Thoracic aorta (tissue), 2 donors: Measurements from ENCODE around the gene MAPK11. TPM values are rescaled to one million over a fixed set of nuclear protein-coding genes. Genes with fewer than 3 reads are reported as not detected.

Experiments used
- ATAC-seq: fragments of 150-250 bp; one replicate; pipeline ENCODE4 v1.8.0; 2017; ENCODE audit warnings: low read depth; ENCODE audit not compliant: insufficient number of reproducible peaks, low FRiP score
- DNase-seq: peaks from one replicate; pipeline ENCODE4 v3.0.0-alpha.2; 2020; ENCODE audit warnings: low spot score
- H3K27ac ChIP-seq, 2 donors: fragments of 200-600 bp; sonication (generic); 1 replicate in 1 of 2; 2 replicates in 1 of 2; pipeline ENCODE4 v1.5.1; 2016; ENCODE audit warnings: mild to moderate bottlenecking in 2 of 2, moderate library complexity in 2 of 2
- H3K27me3 ChIP-seq: fragments of 200-600 bp; sonication (generic); replicated peaks from 2 replicates; pipeline ENCODE4 v1.6.0; 2016; ENCODE audit warnings: mild to moderate bottlenecking; ENCODE audit not compliant: insufficient read depth
- H3K36me3 ChIP-seq: fragments of 200-600 bp; sonication (generic); one replicate; pipeline ENCODE4 v1.5.1; 2016
- H3K4me1 ChIP-seq, 2 donors: fragments of 200-600 bp; sonication (generic); 1 replicate in 1 of 2; 2 replicates in 1 of 2; pipeline versions ENCODE4 v1.5.1 to v1.6.0; 2016; ENCODE audit warnings: low read depth in 2 of 2, mild to moderate bottlenecking in 1 of 2; ENCODE audit not compliant: control insufficient read depth in 1 of 2
- H3K4me3 ChIP-seq: fragments of 200-600 bp; sonication (generic); 2 replicates; pipeline ENCODE4 v1.5.1; 2016; ENCODE audit warnings: mild to moderate bottlenecking
- H3K9me3 ChIP-seq: fragments of 200-600 bp; sonication (generic); 2 replicates; pipeline ENCODE4 v1.5.1; 2016
- total RNA-seq, 2 donors: library from RNA; depleted of rRNA; stranded (reverse); fragments of >200 nt; gene quantifications; one replicate each; pipeline versions ENCODE4 v1.1.0 to v1.2.3, GENCODE V29; 2016
- TF ChIP-seq, protein P1 (sequence below): fragments of 200-600 bp; sonication (generic); IDR thresholded peaks from one replicate; pipeline ENCODE4 v1.5.1; 2019; ENCODE audit warnings: antibody characterized with exemption

The MAPK11 gene
- total RNA-seq, 2 donors from 2014 or later: 5.8 to 8.8 TPM

GRCh38 chr22:50216684-50217520 lies 53.3 kb downstream of the MAPK11 start:
- H3K4me3 ChIP-seq: no peak overlapping the region
- no peaks in the 10 kb centered on the region for H3K27me3 ChIP-seq
- no peak for ATAC-seq
- H3K9me3 ChIP-seq: no peaks in the 10 kb centered on the region
- DNase-seq: no peak
- H3K36me3 ChIP-seq: peaks cover 49% of the 10 kb centered on the region
- H3K27ac ChIP-seq: no peak overlapping the region
- H3K4me1 ChIP-seq: no peaks in the 10 kb centered on the region
- TF ChIP-seq, protein P1, sequence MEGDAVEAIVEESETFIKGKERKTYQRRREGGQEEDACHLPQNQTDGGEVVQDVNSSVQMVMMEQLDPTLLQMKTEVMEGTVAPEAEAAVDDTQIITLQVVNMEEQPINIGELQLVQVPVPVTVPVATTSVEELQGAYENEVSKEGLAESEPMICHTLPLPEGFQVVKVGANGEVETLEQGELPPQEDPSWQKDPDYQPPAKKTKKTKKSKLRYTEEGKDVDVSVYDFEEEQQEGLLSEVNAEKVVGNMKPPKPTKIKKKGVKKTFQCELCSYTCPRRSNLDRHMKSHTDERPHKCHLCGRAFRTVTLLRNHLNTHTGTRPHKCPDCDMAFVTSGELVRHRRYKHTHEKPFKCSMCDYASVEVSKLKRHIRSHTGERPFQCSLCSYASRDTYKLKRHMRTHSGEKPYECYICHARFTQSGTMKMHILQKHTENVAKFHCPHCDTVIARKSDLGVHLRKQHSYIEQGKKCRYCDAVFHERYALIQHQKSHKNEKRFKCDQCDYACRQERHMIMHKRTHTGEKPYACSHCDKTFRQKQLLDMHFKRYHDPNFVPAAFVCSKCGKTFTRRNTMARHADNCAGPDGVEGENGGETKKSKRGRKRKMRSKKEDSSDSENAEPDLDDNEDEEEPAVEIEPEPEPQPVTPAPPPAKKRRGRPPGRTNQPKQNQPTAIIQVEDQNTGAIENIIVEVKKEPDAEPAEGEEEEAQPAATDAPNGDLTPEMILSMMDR: no peak

- DNase-seq (no peak), ATAC-seq (no peak)
- Histone ChIP-seq H3K36me3 (peaks cover 43% of the 10 kb centered on the region), H3K27ac (no peak overlapping the region), H3K4me1 (no peaks in the 10 kb centered on the region), H3K4me3 (no peak overlapping the region), H3K27me3 (no peaks in the 10 kb centered on the region), H3K9me3 (no peaks in the 10 kb centered on the region)
- TF ChIP-seq, protein P1: no peak
These were observed 54.0 kb downstream of the MAPK11 start for GRCh38 chr22:50216055-50216683.

DNA sequence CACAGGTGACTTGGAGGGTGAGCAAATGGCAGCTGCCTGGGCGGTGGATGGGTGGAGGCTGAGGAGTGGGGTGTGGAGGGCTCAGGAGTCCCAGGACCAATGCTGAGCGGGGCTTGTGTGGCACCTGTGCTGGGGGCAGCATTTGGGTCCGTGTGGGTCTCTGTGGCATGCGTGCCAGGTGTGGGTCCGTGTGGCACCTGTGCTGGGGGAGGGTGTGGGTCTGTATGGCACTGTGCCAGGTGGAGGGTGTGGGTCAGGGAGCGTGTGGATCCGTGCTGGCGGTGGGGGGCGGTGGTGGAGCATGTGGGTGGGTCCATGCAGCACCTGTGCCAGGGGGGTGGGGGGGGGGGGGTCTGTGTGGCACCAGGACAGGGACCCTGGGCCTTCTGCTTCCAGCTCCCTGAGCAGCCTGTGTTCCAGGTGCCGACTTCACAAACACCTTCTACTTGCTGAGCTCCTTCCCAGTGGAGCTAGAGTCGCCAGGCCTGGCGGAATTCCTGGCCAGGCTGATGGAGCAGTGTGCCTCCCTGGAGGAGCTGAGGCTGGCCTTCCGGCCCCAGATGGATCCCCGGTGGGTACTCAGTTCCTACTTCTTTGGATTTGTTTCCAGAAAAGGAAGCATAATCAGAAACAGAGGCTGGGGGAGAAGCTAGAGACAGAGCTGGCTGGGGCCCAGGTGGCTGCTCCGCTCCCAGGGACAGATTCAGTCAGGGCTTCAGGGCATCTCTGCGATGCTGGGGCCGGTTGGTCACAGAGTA lies 54.7 kb downstream of the MAPK11 start:
- Histone ChIP-seq H3K27ac (no peak overlapping the region), H3K27me3 (no peaks in the 10 kb centered on the region), H3K4me1 (no peaks in the 10 kb centered on the region), H3K4me3 (no peak overlapping the region), H3K36me3 (peaks cover 42% of the 10 kb centered on the region), H3K9me3 (no peaks in the 10 kb centered on the region)
- DNase-seq: no peak
- TF ChIP-seq, protein P1: no peak
- ATAC-seq: no peak

Other genes starting within 250 kb of the MAPK11 start
- not detected for gene TTLL8, start 212.1 kb downstream of the MAPK11 start, total RNA-seq
- 1 to 10 TPM; 1.6 to 4.3 TPM for gene MLC1, start 185.0 kb downstream of the MAPK11 start, total RNA-seq
- 1 to 10 TPM; 4.6 to 7.4 TPM for gene MOV10L1, start 180.4 kb downstream of the MAPK11 start, total RNA-seq
- gene PANX2, start 99.6 kb downstream of the MAPK11 start, total RNA-seq: 1 to 10 TPM; 2.5 to 4.1 TPM
- 10 to 100 TPM; 31.7 to 40.6 TPM for gene TRABD, start 84.5 kb downstream of the MAPK11 start, total RNA-seq
- 10 to 100 TPM; 25.6 to 41.0 TPM for gene SELENOO, start 69.4 kb downstream of the MAPK11 start, total RNA-seq
- gene TUBGCP6, start 25.4 kb downstream of the MAPK11 start, total RNA-seq: 10 to 100 TPM; 52.3 to 80.1 TPM
- 10 to 100 TPM; 55.2 to 60.0 TPM for gene HDAC10, start 19.1 kb downstream of the MAPK11 start, total RNA-seq
- gene MAPK12, start 8.7 kb downstream of the MAPK11 start, total RNA-seq: 10 to 100 TPM in 1 of 2 donors, 1 to 10 TPM in 1; 8.9 to 10.4 TPM
- 100 to 1,000 TPM; 169 to 218 TPM for gene PLXNB2, start 37.3 kb upstream of the MAPK11 start, total RNA-seq
- 1 to 10 TPM; 4.2 to 6.0 TPM for gene DENND6B, start 56.6 kb upstream of the MAPK11 start, total RNA-seq
- 10 to 100 TPM; 61.2 to 73.6 TPM for gene PPP6R2, start 72.9 kb upstream of the MAPK11 start, total RNA-seq
- 10 to 100 TPM; 72.9 to 99.9 TPM for gene SBF1, start 204.7 kb upstream of the MAPK11 start, total RNA-seq
- gene ADM2, start 211.2 kb upstream of the MAPK11 start, total RNA-seq: under 1 TPM in 1 of 2 donors, not detected in 1; 0.14 TPM
- gene MIOX, start 216.5 kb upstream of the MAPK11 start, total RNA-seq: not detected
- 10 to 100 TPM; 61.9 to 87.6 TPM for gene LMF2, start 237.3 kb upstream of the MAPK11 start, total RNA-seq
- gene NCAPH2, start 237.8 kb upstream of the MAPK11 start, total RNA-seq: 10 to 100 TPM; 40.8 to 50.4 TPM